Calu3 (cell line): ENCODE data around the gene FAM149A. TPM values are rescaled to one million over a fixed set of nuclear protein-coding genes. Genes with fewer than 3 reads are reported as not detected.

Experiments used
- BruUV-seq: library from RNA; stranded (reverse); fragments of 400-500 nt; replicated peaks from 2 replicates; lab custom pipeline; 2021; lab: Mats Ljungman, UMichigan
- CTCF ChIA-PET: fragments of 300-600 bp; sonication (Branson Sonifier 250); formaldehyde crosslinking; loops from one replicate; lab custom pipeline; 2022; ENCODE audit warnings: antibody characterized with exemption; lab: Charles Lee
- DNase-seq: peaks from one replicate; pipeline ENCODE4 v3.0.0; 2022
- H3K27ac Mint-ChIP-seq: one replicate; pipeline ENCODE4 v1.8.0; 2022; ENCODE audit warnings: mixed read lengths; ENCODE audit not compliant: unreplicated experiment
- H3K27me3 Mint-ChIP-seq: one replicate; pipeline ENCODE4 v1.8.0; 2022; ENCODE audit warnings: mixed read lengths; ENCODE audit not compliant: unreplicated experiment
- H3K36me3 Mint-ChIP-seq: one replicate; pipeline ENCODE4 v1.8.0; 2022; ENCODE audit warnings: mild to moderate bottlenecking, moderate library complexity, mixed read lengths; ENCODE audit not compliant: insufficient read depth, unreplicated experiment
- H3K4me1 Mint-ChIP-seq: one replicate; pipeline ENCODE4 v1.8.0; 2022; ENCODE audit warnings: mild to moderate bottlenecking, low read depth, mixed read lengths; ENCODE audit not compliant: unreplicated experiment
- H3K4me3 Mint-ChIP-seq: one replicate; pipeline ENCODE4 v1.8.0; 2022; ENCODE audit warnings: mild to moderate bottlenecking, low read depth, moderate library complexity, mixed read lengths; ENCODE audit not compliant: unreplicated experiment
- H3K9me3 Mint-ChIP-seq: one replicate; pipeline ENCODE4 v1.8.0; 2022; ENCODE audit warnings: low read depth, mixed read lengths; ENCODE audit not compliant: unreplicated experiment
- intact Hi-C: fragments of 100-400 bp; cut with micrococcal nuclease; formaldehyde crosslinking; loops from one replicate; pipeline ENCODE4 v1.10.0; 2022; ENCODE audit not compliant: unreplicated experiment
- total RNA-seq: library from RNA; stranded (reverse); gene quantifications from 2 replicates; pipeline ENCODE4 v1.2.3, GENCODE V29; 2022
- TF ChIP-seq, protein P1 (sequence below): fragments of 200-600 bp; IDR thresholded peaks from one replicate; pipeline ENCODE4 v1.8.0; 2022; ENCODE audit warnings: antibody characterized with exemption; ENCODE audit not compliant: unreplicated experiment

Gene FAM149A
- total RNA-seq, 1 experiment from 2014 or later: 45.5 TPM

GRCh38 chr4:186189656-186190055 is 85.2 kb downstream of the FAM149A start:
- H3K4me3 Mint-ChIP-seq: peak overlapping the region; percentile 86
- CTCF ChIA-PET: interaction anchor here (1.4 kb wide), 1 partner anchor 12 kb away, joined by 3 read pairs; no protein-coding TSS in a partner anchor
- H3K27ac Mint-ChIP-seq: peak overlapping the region; percentile 76
- no peak for DNase-seq
- H3K4me1 Mint-ChIP-seq: peaks cover 17% of the 10 kb centered on the region
- TF ChIP-seq, protein P1, sequence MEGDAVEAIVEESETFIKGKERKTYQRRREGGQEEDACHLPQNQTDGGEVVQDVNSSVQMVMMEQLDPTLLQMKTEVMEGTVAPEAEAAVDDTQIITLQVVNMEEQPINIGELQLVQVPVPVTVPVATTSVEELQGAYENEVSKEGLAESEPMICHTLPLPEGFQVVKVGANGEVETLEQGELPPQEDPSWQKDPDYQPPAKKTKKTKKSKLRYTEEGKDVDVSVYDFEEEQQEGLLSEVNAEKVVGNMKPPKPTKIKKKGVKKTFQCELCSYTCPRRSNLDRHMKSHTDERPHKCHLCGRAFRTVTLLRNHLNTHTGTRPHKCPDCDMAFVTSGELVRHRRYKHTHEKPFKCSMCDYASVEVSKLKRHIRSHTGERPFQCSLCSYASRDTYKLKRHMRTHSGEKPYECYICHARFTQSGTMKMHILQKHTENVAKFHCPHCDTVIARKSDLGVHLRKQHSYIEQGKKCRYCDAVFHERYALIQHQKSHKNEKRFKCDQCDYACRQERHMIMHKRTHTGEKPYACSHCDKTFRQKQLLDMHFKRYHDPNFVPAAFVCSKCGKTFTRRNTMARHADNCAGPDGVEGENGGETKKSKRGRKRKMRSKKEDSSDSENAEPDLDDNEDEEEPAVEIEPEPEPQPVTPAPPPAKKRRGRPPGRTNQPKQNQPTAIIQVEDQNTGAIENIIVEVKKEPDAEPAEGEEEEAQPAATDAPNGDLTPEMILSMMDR: no peak
- no peaks in the 10 kb centered on the region for H3K27me3 Mint-ChIP-seq
- peaks cover 5% of the 10 kb centered on the region for H3K9me3 Mint-ChIP-seq
- H3K36me3 Mint-ChIP-seq: peaks cover 25% of the 10 kb centered on the region
- intact Hi-C loops: loop anchor here (5.0 kb wide), 1 partner anchor 42 kb away; no protein-coding TSS in a partner anchor
- BruUV-seq: no TSS peak

DNA sequence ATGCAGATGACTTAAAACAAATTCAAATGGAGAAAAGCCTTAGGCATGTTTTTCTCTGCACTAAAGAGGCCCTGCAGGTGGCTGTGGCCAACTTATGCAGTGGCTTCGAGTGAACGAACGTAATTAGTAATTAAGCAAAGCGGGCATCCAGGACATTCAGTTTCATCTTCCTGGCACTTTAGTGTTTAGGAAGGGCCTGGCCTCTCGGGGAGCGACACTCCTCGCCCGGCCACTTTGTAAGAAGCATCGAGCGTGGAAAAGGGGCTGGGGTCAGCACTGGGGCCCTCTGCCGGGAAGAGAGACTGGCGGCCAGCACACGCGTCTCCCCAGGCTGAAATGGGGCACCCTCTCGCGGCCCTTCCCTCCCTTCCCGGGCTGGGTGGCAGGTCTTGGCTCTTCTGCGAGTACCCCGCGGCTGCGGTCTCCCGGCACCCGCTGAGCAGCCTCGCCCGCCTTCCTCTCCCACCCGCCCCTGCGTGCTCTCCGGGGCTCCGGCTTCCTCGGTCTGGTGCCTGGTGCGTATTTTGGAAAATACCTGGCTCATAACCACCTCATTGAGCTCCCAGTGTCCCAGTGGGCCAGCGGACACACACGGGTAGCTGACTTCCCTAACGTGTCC is 86.2 kb downstream of the FAM149A start:
- H3K4me1 Mint-ChIP-seq: peaks cover 17% of the 10 kb centered on the region
- peak overlapping the region; percentile 76 for H3K27ac Mint-ChIP-seq
- TF ChIP-seq, protein P1: no peak
- CTCF ChIA-PET: interaction anchor here (1.4 to 1.5 kb wide), 2 partner anchors 11 to 85 kb away, joined by 3 read pairs; no protein-coding TSS in a partner anchor
- H3K9me3 Mint-ChIP-seq: no peaks in the 10 kb centered on the region
- peak; percentile 45 for DNase-seq
- H3K36me3 Mint-ChIP-seq: peaks cover 25% of the 10 kb centered on the region
- peak overlapping the region; percentile 86 for H3K4me3 Mint-ChIP-seq
- TSS peak; percentile 81 for BruUV-seq
- H3K27me3 Mint-ChIP-seq: no peaks in the 10 kb centered on the region
- intact Hi-C loops: loop anchor here (5.0 kb wide), 1 partner anchor 43 kb away; no protein-coding TSS in a partner anchor

DNA sequence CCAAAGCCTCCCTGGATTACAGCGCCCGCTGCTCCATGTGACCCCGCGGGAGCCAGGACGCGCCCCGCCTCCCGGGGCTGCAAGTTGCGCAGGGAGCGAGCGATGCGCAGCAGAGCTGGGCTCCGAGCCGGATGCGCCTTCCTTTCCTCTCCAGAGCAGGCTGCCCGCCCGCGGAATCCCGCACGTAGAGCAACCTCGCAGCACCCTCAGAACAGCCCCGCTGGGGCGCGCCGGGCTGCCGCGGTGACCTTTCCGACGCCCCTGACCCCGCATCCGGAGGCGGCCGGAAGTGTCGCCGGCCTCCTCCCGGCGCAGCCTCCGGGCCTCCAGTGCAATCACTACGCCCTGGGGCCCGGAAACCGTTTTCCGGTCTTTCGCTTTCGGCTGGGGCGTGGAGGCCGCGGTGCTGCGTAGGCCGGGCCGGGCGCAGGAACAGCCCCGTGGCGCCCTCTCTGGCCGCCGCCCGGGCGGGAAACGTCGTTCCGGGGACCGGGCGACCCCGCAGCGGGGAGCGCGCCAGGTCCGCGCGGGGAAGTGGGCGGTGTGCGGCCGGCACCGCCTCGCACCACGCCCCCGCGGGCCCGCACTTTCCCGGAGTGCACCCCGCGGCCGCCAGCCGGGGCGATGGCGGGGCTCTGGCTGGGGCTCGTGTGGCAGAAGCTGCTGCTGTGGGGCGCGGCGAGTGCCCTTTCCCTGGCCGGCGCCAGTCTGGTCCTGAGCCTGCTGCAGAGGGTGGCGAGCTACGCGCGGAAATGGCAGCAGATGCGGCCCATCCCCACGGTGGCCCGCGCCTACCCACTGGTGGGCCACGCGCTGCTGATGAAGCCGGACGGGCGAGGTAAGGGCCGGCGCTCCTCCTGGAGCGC is 86.9 kb downstream of the FAM149A start, which contains the start of gene CYP4V2:
TSS of gene CYP4V2 (plus strand) at position 368 of the 866 bp plus-strand sequence. CDS start at position 625, 257 bp downstream.
- peaks cover 25% of the 10 kb centered on the region for H3K36me3 Mint-ChIP-seq
- no peaks in the 10 kb centered on the region for H3K27me3 Mint-ChIP-seq
- H3K27ac Mint-ChIP-seq: peak within 1 kb of the TSS; percentile 85
- TF ChIP-seq, protein P1: no peak
- peak; percentile 86 for DNase-seq
- H3K9me3 Mint-ChIP-seq: no peaks in the 10 kb centered on the region
- H3K4me3 Mint-ChIP-seq: peak within 1 kb of the TSS; percentile 86
- CTCF ChIA-PET: interaction anchor here (1.3 to 1.5 kb wide), 2 partner anchors 42 to 86 kb away, joined by 3 to 4 read pairs; no protein-coding TSS in a partner anchor
- H3K4me1 Mint-ChIP-seq: peaks cover 17% of the 10 kb centered on the region
- no TSS peak for BruUV-seq
- intact Hi-C loops: loop anchor here (5.0 kb wide), 1 partner anchor 44 kb away; no protein-coding TSS in a partner anchor

GRCh38 chr4:186192066-186192612 is 87.6 kb downstream of the FAM149A start:
- TF ChIP-seq, protein P1: no peak
- peak; percentile 17 for DNase-seq
- Mint-ChIP-seq H3K4me1 (peaks cover 17% of the 10 kb centered on the region), H3K27ac (peak overlapping the region; percentile 85), H3K9me3 (no peaks in the 10 kb centered on the region), H3K36me3 (peaks cover 28% of the 10 kb centered on the region), H3K4me3 (peak overlapping the region; percentile 86), H3K27me3 (no peaks in the 10 kb centered on the region)
- intact Hi-C loops: loop anchor here (5.0 kb wide), 1 partner anchor 45 kb away; no protein-coding TSS in a partner anchor
- CTCF ChIA-PET: interaction anchor here (1.3 to 1.5 kb wide), 2 partner anchors 42 to 87 kb away, joined by 3 to 4 read pairs; no protein-coding TSS in a partner anchor
- BruUV-seq: TSS peak; percentile 49
